ENCODE data around the gene GLA.

GRCh38 chrX:101383679-101384205, 24.0 kb downstream of the GLA start:
- TF ChIP-seq CTCF (IDR thresholded peaks at IDR 0.05; ENCODE audit: insufficient read depth, low read length, poor library complexity, severe bottlenecking) (no peak), EZH2phosphoT487 (conservative IDR thresholded peaks at IDR 0.05; ENCODE audit: low read length) (no peak)

All from SU-DHL-6 (cell line).